IPS-20b (cell line): ENCODE measurements around the gene TACC3.

Experiments used
- H3K27ac ChIP-seq: one replicate; pipeline ENCODE4 v1.5.1; 2013; ENCODE audit warnings: low read length
- H3K27me3 ChIP-seq: 2 replicates; pipeline ENCODE4 v1.6.1; 2013; ENCODE audit warnings: mild to moderate bottlenecking, low read length, inconsistent platforms; ENCODE audit not compliant: insufficient read depth
- H3K36me3 ChIP-seq: 2 replicates; pipeline ENCODE4 v1.6.1; 2013; ENCODE audit warnings: low read depth, mild to moderate bottlenecking, inconsistent platforms, low read length, moderate library complexity; ENCODE audit not compliant: insufficient read depth
- H3K4me1 ChIP-seq: 2 replicates; pipeline ENCODE4 v1.6.1; 2013; ENCODE audit warnings: mild to moderate bottlenecking, control low read depth, inconsistent platforms, low read length, moderate library complexity; ENCODE audit not compliant: insufficient read depth
- H3K4me3 ChIP-seq: 2 replicates; pipeline ENCODE4 v1.5.1; 2013; ENCODE audit warnings: mild to moderate bottlenecking, low read length, inconsistent platforms
- H3K9ac ChIP-seq: 2 replicates; pipeline ENCODE4 v1.6.1; 2013; ENCODE audit warnings: low read depth, mild to moderate bottlenecking, inconsistent platforms, low read length, moderate library complexity
- H3K9me3 ChIP-seq: 2 replicates; pipeline ENCODE4 v1.6.1; 2013; ENCODE audit warnings: mild to moderate bottlenecking, low read depth, low read length, inconsistent platforms; ENCODE audit not compliant: insufficient read depth

The TACC3 gene

GRCh38 chr4:1718095-1718850, 3.0 kb upstream of the TACC3 start:
- H3K36me3 ChIP-seq = peaks cover 21% of the 10 kb centered on the region
- H3K9ac ChIP-seq = no peak overlapping the region
- no peaks in the 10 kb centered on the region for H3K9me3 ChIP-seq
- no peaks in the 10 kb centered on the region for H3K27me3 ChIP-seq
- no peak overlapping the region for H3K27ac ChIP-seq
- H3K4me3 ChIP-seq = no peak overlapping the region
- H3K4me1 ChIP-seq = no peaks in the 10 kb centered on the region; the same call in 1 of the 2 replicates

GRCh38 chr4:1720163-1720983, 948 bp upstream of the TACC3 start:
- peak overlapping the region; percentile 77 for H3K9ac ChIP-seq
- no peak overlapping the region for H3K27ac ChIP-seq
- H3K4me3 ChIP-seq = peak overlapping the region; percentile 85
- H3K36me3 ChIP-seq = peaks cover 42% of the 10 kb centered on the region
- no peaks in the 10 kb centered on the region for H3K27me3 ChIP-seq
- H3K4me1 ChIP-seq = no peaks in the 10 kb centered on the region; the same call in 1 of the 2 replicates
- H3K9me3 ChIP-seq = no peaks in the 10 kb centered on the region

- H3K9me3 ChIP-seq = no peaks in the 10 kb centered on the region
- no peaks in the 10 kb centered on the region for H3K27me3 ChIP-seq
- H3K9ac ChIP-seq = peak overlapping the region; percentile 91
- H3K4me1 ChIP-seq = no peaks in the 10 kb centered on the region; the same call in 1 of the 2 replicates
- no peak overlapping the region for H3K27ac ChIP-seq
- H3K4me3 ChIP-seq = peak overlapping the region; percentile 93
- peaks cover 57% of the 10 kb centered on the region for H3K36me3 ChIP-seq
Measured at GRCh38 chr4:1721666-1722550, 587 bp downstream of the TACC3 start.

- Histone ChIP-seq H3K36me3 (peaks cover 65% of the 10 kb centered on the region), H3K4me3 (peak overlapping the region; percentile 93), H3K27me3 (no peaks in the 10 kb centered on the region), H3K9ac (peak overlapping the region; percentile 91), H3K27ac (no peak overlapping the region), H3K4me1 (no peaks in the 10 kb centered on the region; the same call in 1 of the 2 replicates), H3K9me3 (no peaks in the 10 kb centered on the region)
Measured at GRCh38 chr4:1722551-1723118, 1.3 kb downstream of the TACC3 start.

GRCh38 chr4:1723131-1723801, 1.9 kb downstream of the TACC3 start:
- Histone ChIP-seq H3K4me1 (no peaks in the 10 kb centered on the region; the same call in 1 of the 2 replicates), H3K27me3 (no peaks in the 10 kb centered on the region), H3K27ac (no peak overlapping the region), H3K9ac (peak overlapping the region; percentile 91; the same call in 1 of the 2 replicates), H3K9me3 (no peaks in the 10 kb centered on the region), H3K4me3 (peak overlapping the region; percentile 93; the same call in 1 of the 2 replicates), H3K36me3 (peaks cover 66% of the 10 kb centered on the region)

GRCh38 chr4:1725521-1725920, 4.2 kb downstream of the TACC3 start:
- H3K27me3 ChIP-seq = no peaks in the 10 kb centered on the region
- H3K4me3 ChIP-seq = no peak overlapping the region
- no peak overlapping the region for H3K9ac ChIP-seq
- H3K9me3 ChIP-seq = no peaks in the 10 kb centered on the region
- peaks cover 79% of the 10 kb centered on the region for H3K36me3 ChIP-seq
- no peaks in the 10 kb centered on the region for H3K4me1 ChIP-seq
- no peak overlapping the region for H3K27ac ChIP-seq

- Histone ChIP-seq H3K4me1 (no peaks in the 10 kb centered on the region), H3K27me3 (no peaks in the 10 kb centered on the region), H3K36me3 (peaks cover 87% of the 10 kb centered on the region), H3K9me3 (no peaks in the 10 kb centered on the region), H3K9ac (no peak overlapping the region), H3K4me3 (no peak overlapping the region), H3K27ac (no peak overlapping the region)
Measured at GRCh38 chr4:1726146-1726934, 5.0 kb downstream of the TACC3 start.

- Histone ChIP-seq H3K27me3 (no peaks in the 10 kb centered on the region), H3K4me1 (no peaks in the 10 kb centered on the region), H3K4me3 (no peak overlapping the region), H3K27ac (no peak overlapping the region), H3K36me3 (peaks cover 98% of the 10 kb centered on the region), H3K9ac (no peak overlapping the region), H3K9me3 (no peaks in the 10 kb centered on the region)
Measured at GRCh38 chr4:1727117-1728031, 6.1 kb downstream of the TACC3 start.

GRCh38 chr4:1728061-1728980, 7.0 kb downstream of the TACC3 start:
- Histone ChIP-seq H3K27me3 (no peaks in the 10 kb centered on the region), H3K9me3 (no peaks in the 10 kb centered on the region), H3K27ac (no peak overlapping the region), H3K4me1 (no peaks in the 10 kb centered on the region), H3K9ac (no peak overlapping the region), H3K36me3 (peaks cover 99% of the 10 kb centered on the region), H3K4me3 (no peak overlapping the region)
